Measurements from ENCODE around the gene EHMT2.

GRCh38 chr6:31858707-31859106, 38.8 kb downstream of the EHMT2 start:
- TF ChIP-seq EZH2 (IDR thresholded peaks at IDR 0.05; ENCODE audit: borderline replicate concordance, low read length) = no peak
- TF ChIP-seq CTCF (conservative IDR thresholded peaks at IDR 0.05 in 1 of 2, IDR thresholded peaks at IDR 0.05 in 1 of 2; ENCODE audit: extremely low read depth in 1 of 2, insufficient read depth in 1 of 2, low read depth in 1 of 2, low read length in 2 of 2) = no peak
